ENCODE measurements around the gene SLX4.

SLX4 gene

DNA sequence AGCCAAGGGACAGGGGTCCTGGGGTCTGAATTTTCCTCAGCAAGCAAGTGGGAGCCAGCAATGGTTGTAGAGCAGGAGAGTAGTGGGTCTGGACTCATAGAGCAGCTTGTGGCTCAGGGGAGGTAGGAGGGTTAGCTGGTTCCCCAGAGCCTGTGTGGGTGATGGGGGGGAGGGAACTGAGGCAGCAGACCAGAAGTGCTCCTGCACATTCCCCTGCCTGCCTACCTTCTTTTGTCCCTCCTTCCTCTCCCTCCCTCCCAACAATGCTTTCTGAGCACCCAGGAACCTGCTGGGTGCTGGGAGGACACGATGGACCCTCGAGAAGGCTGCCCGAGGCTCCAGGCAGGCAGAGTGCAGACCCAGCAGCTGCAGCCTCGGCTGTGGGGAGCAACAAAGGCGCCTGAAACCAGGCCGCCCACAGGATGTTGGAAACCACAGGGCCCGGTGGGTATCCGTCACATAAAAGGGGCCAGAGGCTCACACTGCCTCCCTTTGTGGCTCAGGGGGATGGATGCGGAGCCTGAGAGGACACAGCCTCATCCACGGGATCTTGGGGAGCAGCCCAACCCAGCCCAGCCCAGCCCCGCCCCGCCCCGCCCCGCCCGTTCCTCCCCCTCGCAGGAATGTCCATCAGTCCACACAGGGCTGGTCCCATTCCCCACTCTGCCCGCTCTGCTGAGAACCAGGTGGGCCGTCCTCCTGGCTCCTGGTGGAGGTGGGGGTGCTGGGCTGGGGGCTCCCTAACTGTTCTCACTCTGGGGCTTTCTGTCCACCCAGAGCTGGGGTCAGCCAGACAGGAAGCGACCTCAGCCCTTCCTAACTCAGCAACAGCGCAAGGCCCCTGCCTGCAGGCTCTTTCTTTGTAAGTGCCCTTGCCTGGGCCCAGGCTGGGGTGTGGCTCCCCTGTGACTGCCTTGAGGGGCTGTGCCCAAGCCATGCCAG lies 32.5 kb downstream of the SLX4 start:
- peak; percentile 39 to 54 for DNase-seq

DNA sequence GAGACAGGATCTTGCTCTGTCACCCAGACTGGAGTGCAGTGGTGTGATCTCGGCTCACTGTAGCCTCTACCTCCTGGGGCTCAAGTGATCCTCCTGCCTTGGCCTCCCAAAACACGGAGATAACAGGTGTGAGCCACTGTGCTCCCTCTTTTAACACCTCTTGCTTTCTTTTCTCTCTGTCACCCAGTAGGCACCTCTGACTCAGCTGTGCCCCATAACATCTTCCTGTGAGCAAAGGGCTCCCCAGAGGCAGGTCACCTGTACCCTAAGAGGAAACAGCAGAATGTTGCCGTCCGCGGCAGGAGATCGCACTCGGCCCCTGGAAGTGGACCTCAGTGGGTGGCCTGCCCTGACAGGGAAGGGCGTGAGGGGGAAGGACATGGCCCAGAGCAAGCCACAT lies 33.3 kb downstream of the SLX4 start:
- peak in 1 of 2 donors; percentile 26 for DNase-seq

DNA sequence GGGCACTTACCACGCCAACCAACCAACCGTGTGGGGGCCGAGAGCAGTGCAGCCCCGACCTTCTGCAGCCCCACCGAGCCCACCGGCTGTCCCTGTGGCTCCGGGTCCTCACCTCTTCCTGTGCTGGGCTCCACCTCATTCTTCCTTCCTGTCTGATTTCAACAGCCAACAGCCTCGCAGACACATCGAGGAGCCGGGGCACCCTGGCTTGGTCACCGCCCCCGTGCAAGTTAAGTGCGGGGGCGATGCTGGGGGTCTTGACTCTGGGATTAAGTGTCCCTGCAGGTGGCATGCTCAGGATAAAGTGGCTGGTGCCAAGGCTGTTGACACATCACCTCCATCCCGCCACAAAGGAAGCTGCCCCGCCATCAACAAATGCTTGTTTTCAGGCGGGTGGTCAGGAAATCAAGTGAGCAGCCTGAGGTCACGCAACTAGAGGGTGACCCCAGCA lies 34.1 kb downstream of the SLX4 start, which contains the start of gene NLRC3:
Gene NLRC3 (minus strand): TSS at position 102 of the 451 bp plus-strand sequence. CDS start 12,367 bp downstream, outside the sequence.
- peak; percentile 14 to 21 for DNase-seq

DNA sequence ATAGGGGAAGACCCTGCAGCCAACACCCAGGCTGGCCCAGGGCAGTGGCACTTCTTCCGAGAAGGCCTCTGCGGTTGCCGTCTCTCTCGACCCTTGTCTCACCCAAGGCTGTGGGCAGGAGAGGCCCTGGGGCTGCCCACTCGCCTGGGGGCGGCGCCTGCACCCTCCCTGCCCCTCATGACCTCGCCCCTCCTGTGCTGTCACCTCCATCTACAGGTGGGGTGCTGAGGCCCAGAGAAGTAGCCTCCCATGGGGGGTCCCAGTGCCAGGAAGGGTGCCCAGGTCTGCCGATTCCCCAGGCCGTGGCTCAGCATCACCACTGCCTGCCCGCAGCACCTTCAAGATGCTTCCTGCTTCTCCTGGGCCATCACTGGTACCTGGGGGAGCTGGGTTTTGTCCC lies 35.2 kb downstream of the SLX4 start:
- DNase-seq: peak in 1 of 2 donors; percentile 23

DNA sequence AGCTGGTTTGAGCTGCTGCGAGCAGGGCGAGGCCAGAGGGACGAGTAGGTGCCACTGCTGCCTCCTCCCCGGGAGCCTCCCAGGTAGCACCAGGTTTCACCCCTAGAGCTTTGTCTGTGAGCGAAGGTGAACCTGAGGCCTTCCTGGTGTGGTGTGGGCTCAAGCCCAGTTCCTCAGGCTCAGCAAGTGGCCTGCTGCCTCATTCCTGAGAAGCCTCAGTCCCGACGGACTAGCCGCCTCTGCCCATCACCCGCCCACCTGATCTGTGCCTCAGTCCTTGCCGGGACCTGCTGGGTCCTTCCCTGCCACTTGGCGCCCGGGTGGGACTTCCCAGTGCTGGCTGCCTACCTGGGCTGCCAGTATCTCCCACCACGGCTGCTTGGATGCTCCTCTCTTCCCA lies 35.9 kb downstream of the SLX4 start:
- DNase-seq: no peak

DNA sequence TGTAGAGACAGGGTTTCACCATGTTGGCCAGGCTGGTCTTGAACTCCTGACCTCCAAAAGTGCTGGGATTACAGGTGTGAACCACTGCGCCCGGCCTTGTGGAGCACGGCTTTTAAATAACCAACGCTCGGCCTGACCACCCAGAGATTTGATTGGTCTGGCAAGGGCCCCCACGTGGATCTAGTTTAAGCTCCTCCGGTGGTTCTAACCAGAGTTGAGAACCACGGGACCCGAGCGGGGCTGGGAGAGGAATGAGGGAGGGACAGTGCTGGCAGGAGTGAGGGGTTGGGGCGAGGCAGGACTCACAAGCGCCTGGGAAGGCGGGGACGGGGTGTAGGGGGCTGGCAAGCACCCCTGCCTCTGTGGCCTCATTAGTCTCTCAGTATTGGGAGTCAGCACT lies 37.2 kb downstream of the SLX4 start:
- no peak for DNase-seq

DNA sequence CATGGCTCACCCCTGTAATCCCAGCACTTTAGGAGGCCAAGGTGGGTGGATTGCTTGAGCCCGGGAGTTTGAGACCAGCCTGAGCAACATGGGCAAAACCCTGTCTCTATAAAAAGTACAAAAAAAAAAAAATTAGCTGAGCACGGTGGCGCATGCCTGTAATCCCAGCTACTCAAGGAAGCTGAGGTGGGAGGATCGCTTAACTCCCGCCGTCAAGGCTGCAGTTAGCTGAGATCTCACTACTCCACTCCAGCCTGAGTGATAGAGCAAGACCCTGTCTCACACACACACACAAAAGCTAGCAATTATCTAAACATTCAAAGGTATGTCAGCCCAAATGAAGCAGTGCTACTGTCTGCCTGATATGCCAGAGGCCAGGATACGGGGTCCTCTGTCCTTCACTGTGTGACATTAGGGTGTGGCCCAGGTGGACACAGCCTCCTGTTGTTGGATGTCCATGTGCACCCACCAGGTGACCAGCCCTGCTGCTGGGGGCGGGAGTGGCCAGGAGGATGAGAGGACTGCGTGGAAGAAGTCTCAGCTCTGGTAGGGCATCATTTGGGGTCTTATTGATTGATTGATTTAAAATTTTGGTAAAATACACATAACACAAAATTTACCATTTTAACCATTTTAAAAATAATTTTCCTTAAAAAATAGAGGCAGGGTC lies 38.1 kb downstream of the SLX4 start:
- DNase-seq: no peak

DNA sequence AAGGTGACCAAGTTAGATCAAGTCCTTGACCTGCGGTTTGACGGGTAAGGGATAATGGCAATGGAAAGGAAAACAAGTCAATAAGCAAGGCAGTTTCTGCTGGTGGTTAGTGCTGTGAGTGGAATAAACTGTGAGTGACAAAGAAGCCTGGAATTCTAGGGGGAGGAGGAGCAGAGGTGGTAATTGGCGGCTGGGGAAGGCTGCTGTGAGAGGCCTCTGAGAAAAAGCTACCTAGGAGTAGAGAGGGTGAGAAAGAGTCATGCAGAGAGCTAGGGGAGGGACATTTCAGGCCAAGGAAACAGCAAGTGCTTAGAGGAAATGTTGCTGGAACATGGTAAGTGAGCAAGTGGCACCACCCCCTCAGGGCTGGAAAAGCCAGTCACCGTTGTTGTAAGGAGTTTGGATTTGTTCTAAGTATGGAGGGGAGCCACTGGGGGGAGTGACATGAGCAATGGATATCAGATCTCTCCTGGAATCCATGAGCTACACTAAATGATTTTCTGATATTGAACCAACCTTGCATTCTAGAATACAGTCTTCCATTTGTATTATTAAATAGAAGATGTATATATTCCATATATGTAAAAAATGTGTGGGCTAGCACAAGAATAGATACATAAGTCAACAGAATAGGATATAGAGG lies 40.9 kb downstream of the SLX4 start:
- no peak for DNase-seq

DNA sequence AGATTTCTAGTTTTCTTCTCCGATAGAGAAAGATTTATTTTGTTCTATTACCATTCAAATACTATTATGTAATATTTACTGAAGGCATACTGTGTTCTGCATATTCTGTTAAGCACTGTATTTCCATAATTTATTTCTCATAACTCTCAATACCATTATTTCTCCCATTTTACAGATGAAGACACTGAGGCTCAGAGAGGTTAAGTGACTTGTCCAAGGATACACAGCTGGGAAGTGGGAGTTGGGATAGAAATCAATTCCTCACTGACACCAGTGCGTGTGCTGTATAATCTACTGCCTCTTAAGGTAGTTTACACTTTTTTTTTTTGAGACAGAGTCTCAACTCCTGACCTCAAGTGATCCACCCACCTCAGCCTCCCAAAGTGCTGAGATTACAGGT lies 41.6 kb downstream of the SLX4 start:
- no peak for DNase-seq

DNA sequence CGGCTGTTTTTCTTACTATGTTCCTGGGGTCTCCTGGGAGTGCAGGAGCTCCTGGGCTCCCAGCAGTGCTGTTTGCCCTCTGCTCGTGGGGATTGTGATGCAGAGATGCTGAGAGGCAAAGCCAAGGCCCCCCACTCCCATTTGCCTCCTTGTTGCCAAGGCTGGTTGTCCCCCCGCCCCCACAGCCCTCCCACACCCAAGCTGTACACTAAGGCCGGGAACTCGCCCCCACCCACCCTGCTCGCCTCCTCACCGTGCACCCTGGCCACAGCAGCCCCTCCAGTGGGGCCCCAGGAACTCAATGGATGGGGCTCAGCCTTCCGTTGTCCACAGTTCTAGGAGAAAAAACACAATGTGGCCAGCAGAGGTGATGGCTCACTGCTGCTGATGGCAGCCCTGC lies 44.4 kb downstream of the SLX4 start:
- DNase-seq: no peak

DNA sequence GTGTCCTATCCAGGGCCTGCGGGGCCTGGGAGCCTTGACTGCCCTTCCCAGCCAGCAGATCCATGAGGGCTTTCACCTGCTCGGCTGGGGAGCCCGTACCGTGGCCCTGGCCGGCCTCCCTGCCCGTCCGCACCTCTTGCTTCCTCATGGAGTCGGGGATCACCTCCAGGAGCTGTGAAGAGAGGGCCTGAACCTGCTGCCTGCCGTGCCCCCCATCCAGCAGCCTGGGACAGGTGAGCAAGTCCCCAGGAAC lies 46.6 kb downstream of the SLX4 start:
- DNase-seq: no peak

DNA sequence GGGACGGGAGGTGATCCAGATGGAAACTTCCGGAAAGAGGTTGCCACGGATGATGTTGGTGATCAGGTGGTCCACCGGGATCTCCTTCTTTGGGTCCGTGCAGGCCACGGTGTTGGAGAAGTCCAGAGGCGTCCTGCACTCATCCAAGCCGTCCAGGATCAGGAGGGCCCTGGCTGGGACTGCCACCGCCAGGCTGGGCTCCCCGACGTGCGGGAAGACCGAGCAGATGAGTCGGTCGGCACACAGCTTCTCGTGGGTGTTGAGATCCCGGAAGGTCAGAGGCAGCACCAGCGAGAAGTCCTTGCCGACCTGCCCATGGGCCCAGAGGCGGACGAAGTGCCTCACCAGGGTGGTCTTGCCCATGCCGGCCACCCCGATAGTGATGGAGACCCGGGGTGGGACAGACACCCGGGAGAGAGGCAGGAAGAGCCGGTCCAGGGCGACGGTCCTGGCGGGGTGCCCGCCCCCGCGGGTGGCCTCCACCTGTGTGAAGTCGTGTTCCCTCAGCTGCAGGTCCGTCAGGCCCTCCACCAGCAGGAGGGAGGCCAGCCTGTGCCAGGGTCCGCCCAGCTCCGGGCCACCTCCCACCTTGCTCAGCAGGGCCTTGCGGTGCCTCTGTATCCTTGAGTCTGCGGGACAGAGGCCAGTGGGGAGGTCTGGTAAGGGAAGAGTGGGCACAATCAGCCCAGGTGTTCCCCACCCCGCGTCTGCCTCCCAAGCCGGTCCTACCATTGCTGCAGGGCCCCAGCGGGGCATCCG lies 47.1 kb downstream of the SLX4 start:
- DNase-seq: no peak

DNA sequence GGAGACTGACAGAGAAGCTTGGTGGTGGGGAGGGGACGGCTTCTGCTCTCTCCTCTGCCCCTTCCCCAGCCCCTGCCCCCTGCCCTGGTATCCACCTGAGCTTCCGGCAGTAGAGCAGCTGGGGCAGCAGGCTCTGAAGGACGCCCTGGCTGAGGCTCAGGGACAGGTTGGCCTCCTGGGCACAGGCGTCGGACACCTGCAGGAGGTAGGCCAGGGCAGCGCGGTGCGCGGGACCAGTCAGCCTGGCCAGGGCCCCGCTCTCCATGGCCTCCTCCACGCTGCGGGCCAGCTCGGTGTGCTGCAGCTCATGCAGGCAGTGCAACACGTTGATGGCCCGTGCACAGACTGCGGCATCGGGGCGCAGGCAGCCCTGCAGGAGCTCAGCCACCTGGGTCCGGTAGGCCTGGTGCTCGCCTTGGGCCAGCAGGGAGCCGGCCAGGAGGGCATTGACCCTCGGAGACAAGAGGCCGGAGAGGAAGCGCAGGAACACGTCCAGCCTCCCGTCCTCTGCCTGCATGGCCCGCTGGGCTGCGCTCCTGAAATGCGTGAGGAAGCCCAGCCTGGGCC lies 48.4 kb downstream of the SLX4 start:
- no peak for DNase-seq

DNA sequence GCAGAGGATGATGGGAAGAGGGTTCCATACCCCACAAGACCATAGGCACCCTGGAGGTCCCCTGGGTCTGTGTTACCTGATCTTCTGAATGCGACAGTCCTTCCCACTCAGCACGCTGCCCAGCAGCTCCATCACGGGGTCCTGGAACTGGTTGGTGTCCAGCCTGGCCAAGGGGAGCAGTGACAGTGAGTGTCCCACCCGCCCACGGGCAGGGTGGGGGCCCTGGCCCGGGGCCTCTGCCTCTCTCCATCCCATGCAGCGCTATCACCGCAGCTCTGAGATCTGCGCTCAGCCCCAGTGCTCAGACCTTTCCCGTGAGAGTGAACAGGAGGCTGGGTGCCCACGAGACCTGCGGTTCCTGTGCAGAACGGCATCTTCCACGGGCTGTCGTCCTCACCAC lies 49.8 kb downstream of the SLX4 start:
- no peak for DNase-seq

DNA sequence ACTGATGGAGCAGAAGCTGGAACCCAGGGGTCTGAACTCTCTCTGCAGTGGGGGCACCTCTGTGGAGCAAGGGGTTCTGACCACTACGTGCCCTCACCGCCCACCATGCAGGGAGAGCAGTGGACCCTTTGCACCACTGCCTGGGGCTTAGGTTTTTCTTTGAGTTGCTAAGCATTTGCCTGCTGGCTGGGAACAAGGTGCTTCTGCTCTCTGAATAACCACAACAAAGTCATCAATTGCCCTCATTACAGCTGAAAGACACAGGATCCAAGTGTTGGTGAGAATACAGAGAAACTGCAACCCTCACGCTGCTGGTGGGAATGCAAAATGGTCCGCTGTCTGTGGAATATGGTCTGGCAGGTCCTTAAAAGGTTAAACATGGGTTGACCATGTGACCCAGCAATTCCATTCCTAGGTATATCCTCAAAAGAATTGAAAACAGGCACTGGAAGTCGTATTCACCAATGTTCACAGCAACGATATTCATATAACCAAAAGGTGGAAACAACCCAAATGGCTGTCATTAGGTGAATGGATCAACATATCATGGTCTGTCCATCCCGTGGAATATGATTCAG lies 57.0 kb downstream of the SLX4 start:
- DNase-seq: no peak

DNA sequence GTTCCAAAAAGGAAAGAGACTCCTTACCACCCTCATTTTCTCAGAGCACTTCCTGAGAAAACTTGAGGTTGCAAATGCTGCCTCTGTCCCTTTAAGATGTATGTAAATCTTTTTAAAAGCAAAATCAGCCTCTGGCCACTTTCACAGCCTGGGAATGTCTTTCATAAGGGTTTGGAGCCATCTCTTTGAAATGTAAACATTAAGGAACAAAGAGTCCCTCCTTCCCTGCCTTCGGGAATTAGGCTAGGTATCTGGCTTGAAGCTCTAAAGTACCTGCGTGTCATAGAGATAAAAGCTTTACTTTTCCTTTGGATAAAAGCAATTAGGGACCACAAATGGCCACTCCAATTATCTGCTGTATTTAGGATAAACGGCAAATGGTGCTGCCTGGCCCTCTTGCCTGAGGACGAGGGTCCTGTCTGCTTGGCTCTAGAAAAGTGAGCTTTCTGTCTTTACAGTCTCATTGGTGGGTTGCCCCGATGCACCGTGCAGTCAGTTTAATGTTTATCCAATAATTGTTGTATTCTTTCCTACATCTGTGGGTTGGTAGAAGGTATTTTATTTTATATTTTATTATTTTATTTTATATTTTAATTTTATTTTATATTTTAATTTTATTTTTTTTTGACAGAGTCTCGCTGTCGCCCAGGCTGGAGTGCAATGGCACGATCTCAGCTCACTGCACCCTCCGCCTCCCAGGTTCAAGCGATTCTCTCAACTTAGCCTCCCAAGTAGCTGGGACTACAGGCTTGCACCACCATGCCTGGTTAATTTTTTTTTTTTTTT lies 58.1 kb downstream of the SLX4 start:
- DNase-seq: no peak

DNA sequence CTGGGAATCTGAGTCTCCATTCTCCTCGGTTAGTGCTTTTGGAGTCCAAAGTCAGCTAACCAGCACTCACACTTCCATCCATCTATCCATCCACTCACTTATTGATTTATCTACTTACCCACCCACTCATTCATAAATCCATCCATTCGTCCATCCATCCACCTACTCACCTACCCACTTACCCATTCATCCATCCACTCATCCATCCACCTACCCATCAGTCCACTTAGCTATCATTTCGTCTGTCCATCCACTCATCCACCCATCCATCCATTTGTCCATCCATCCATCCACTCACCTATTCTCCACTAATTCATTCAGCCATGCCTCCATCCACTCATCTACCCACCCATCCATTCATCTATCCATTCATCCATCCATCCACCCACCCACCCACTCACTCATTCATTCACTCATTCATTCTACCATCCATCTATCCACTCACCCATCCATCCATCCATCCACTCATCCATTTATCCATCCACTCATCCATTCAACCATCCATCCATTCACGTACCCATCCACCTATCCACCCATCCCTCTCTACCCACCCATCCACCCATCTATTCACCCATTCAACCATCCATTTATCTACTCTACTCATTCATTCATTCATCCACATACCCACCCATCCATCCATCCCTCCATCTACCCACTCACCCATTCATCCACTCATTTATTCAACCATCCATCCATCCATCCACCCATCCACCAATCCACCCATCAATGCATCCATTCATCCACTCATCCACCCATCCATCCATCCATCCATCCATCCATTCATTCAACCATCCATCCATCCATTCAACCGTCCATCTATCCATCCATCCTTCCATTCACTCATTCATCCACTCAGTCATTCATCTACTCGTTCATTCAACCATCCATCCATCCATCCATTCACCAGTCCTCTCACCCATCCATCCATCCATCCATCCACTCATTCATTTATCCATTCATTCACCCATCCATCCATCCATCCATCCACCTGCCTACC lies 60.3 kb downstream of the SLX4 start:
- no peak for DNase-seq

DNA sequence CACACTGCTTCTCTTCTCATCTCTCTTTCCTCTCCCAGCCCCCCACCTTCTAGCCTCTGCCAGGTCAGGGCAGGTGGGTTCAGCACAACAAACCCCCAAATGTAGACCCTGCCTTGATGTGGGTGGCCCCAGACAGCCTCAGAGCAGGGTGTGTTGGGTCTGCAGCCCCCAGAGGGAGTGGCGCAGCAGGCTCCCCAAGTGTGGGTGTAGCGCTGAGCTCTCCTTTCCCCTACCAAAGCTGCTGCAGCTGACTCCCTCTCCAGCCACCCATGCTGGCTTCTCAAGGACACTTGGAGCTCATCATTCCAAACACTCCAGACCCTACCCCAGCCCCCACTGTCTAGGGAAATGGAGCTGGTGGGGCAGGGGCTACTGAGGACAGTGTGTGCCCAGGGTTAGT lies 61.5 kb downstream of the SLX4 start:
- no peak for DNase-seq

DNA sequence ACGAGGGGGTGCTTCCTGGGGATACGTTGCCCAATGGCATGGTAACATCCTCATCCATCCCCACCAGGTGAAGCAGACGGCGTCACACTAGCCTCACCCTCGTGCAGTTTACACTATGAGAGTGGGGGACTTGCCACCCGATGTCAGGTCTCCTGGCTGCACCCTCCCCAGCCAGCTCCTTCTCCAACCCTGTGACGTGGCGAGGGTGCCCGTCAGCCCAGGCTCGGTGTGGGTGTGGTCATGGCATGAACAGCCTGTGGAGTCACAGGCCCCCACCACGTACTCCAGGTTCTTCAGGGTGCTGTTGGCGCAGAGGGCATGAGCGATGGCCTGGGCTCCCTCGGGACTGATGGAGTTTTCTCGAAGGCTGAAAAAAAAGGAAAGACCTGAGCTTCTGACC lies 62.5 kb downstream of the SLX4 start:
- DNase-seq: no peak

DNA sequence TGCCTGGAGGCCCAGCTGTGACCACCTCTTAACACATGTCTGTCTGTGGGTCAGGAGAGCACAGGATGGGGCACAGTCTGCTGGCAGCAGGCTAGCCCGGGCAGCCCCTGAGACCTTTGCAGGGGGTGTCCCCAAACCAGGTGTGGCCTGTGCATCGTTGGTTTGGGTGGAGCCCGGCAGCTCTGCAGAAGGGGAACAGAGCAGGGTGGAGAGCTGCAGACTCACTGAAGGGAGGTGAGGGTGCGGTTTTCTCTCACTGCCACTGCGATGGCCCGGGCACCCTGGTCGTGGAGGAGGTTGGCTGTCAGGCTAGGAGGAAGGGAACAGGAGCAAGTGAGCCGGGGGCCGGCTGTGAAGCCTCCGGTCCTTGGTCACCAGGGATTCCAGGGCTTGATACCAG lies 63.0 kb downstream of the SLX4 start:
- no peak for DNase-seq
